ENCODE results near the gene TOR1A.

DNA sequence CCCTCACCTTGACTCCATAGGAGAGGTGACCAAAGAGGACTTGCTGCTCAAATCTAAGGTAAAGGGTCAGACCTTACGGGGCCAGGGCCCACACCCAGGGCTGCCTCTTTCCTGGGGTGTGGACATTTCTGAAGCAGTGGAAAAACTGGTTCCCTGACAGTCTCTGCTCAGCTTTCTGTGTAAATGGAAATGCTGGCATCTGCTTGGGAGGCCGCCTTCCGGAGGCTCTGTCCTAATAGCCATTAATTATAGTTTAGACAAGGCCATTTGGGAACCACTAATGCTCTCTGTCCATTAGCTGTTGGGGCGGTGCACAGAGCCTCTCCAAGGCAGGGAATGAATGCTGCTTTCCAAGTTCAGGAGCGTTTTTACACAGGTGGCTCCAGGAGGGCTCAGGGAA, 28.6 kb upstream of the TOR1A start:
- TF ChIP-seq, protein P1, sequence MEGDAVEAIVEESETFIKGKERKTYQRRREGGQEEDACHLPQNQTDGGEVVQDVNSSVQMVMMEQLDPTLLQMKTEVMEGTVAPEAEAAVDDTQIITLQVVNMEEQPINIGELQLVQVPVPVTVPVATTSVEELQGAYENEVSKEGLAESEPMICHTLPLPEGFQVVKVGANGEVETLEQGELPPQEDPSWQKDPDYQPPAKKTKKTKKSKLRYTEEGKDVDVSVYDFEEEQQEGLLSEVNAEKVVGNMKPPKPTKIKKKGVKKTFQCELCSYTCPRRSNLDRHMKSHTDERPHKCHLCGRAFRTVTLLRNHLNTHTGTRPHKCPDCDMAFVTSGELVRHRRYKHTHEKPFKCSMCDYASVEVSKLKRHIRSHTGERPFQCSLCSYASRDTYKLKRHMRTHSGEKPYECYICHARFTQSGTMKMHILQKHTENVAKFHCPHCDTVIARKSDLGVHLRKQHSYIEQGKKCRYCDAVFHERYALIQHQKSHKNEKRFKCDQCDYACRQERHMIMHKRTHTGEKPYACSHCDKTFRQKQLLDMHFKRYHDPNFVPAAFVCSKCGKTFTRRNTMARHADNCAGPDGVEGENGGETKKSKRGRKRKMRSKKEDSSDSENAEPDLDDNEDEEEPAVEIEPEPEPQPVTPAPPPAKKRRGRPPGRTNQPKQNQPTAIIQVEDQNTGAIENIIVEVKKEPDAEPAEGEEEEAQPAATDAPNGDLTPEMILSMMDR (IDR thresholded peaks at IDR 0.05): no peak
- TF ChIP-seq POLR2A (IDR thresholded peaks at IDR 0.05): no peak
